HG03342 (cell line): ENCODE measurements around the gene KRT7.
"Not testable (repeated sequence)": the region's sequence is repeated elsewhere in the genome, so short reads cannot be mapped to it uniquely, and the experiment has no call there.

ENCODE experiments used
- ATAC-seq: cut with Tn5 transposase; IDR thresholded peaks from one replicate; pipeline ENCODE4 v1.9.1; 2021; ENCODE audit warnings: mild to moderate bottlenecking, moderate library complexity; ENCODE audit not compliant: unreplicated experiment

The KRT7 gene

DNA sequence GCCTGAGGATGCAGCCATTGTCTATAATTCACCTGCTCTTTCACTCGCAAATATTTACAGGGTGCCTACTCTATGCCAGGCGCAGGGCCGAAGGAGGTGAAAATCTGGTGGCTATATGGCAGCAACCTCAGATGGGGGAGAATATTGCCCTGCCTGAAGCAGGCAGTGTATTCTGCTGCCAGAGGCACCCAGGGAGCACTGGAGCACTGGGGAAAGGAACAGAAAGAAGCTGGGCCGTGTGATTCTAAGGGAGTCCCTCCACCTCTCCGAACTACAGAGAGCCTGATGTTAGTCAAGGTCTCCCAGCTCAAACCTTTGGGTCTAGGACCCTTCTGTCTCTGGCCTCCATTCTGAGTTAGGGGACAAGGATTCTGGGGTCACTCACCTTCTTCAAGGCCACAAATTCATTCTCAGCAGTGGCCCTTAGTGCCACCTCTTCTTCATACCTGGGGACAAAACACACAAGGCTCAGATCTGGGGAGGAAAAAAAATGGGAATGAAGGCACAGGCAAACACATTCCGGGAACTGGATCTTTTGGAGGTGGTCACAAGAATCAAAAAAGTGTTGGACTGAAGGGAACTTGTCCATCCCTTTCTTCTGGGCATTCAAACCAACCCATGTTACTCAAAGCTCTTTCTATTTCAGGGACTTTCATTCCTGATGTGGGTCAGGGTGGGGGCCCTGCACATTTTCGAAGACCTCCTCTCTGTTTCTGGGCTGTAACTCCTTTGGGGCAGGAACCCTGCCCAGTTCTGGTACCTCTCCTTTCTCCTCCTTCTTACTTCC lies 22.1 kb downstream of the KRT7 start:
- ATAC-seq = no peak

DNA sequence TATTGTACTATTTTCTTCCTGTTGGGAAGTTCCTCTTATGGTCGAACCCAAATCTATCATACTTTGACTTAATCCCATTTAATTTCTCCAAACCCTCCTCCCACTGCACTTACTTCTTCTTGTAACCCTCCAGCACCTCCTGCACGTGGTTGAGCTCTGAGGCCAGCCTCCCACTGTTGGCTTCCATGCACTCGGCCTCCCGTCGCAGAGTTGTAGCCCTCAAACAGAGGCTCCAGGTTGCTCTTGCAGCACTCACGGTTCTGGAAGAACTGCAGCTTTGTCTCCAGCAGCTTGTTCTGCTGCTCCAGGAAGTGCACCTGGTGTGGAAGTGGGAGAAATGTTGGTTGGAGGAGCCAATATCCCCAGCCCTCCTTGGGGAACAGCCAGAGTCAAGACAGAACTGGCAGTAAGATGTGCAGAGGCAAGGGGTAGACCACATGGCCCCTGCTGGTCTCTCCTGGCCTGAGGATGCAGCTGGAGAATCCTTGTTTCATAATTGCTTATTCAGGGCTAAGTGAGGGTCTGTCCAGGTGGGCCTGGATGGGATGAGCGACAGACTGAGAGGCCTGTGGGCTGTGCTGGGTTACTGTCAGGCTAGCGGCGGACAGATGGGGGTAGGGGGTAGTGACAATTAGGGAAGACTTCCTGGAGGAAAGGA lies 23.0 kb downstream of the KRT7 start:
- ATAC-seq = no peak

DNA sequence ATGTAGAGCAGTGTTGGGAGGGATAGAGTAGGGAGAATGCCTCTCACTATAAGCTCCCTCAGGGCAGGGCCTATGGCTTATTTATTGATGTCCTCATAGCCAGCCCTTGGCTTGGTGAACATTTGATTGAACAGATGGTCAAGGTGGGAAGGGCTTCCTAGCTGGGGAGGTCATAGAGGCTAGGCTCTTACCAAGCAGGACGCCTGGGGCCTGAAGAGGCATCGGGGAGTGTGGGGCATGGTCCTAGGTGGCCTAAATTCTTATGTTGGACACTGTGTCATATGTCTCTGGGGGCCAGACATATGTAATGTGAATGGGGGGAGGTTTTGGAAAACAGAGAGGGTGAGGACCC lies 23.5 kb downstream of the KRT7 start:
- ATAC-seq = no peak

DNA sequence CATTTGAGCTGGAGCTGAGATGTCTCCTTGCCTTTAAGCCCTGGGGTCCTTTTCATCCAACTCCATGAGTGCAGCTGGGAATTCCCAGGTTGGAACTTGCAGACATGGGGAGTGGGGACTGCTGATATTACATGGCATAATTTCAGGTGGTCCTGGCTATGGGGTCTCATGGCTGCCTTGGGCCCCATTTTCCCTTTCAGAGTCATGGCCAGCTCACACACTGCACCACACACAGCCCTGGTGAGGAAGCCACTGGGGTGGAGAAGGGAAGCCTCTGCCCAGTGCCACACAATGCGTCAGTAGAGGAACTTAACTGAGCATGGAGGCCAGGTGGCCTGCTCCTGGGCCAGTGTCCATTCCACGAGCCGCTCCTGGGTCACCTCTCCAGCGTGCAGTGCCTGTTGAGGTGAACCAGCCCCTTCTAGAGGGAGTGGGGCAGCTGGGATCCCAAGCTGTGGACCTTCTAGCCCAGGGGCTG lies 24.1 kb downstream of the KRT7 start:
- no peak for ATAC-seq

DNA sequence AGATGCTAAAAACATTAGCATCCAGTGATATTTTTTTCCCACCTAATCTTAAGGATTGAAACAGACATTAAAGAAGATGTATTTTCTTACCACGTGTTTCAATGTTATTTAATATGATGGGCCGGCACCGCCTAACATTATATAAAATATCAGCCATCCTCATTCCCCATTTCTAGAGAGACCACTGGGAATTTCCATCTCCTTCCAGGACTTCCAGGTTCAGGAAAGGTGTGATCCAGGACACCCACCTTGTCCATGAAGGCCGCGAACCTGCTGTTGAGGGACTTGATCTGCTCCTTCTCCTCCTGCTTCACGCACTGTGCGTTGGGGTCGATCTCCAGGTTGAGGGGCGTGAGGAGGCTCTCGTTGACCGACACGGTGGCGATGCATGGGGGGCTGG lies 24.9 kb downstream of the KRT7 start:
- ATAC-seq = not testable (repeated sequence)

DNA sequence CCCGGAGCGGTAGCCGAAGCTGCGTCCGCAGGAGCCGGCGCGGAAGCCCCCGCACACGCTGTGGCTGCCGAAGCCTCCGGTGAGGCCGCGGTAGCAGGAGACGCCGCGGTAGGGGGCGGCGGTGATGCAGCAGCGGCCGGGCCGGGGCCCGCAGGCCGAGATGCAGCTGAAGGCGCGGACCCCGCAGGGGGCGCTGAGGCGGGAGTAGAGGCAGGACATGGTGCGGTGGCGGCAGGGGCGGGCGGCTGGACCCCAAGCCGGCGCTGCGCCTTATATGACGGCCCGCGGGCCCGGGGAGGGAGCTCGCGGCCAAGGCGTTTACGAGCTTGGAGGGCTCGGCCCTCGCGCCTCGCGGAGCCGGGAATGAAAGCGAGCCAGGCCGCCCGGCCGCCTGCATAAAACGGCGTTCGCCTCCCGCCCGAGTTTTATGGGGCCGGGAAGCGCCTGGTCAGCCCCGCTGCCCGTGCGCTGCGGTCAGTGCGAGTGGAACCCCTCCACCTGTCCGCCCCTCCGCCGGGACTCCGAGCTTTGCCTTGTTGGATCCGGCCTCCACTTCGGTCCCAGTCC lies 25.4 kb downstream of the KRT7 start:
- ATAC-seq = no peak

DNA sequence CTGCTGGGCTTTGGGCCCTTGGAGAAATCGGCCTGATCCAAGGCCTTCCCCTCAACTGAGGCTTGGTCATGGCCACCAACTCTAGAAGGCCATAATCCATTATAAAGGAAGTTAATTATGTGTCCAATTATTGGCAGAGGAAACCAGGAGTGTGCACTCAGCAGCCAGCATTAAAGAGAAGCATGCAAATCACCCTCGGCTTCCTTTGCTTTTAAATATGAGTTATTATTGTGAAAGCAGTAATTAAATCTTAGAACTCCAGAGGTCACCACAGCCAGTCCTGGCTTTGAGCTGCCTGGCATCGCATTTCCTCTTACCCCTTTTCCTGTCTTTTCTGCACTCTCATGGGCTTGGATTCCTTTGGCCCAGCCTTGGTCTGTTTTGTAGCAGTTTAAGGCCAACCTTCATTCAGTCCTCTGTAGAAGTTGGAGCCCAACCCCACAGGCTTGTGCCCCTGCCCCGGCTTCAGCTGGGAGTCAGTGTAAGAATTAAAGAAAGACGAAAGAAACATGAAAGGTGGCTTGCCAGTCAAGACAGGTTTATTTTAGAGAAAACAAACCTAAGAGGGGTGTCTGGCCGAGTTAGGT lies 26.7 kb downstream of the KRT7 start:
- ATAC-seq = no peak

DNA sequence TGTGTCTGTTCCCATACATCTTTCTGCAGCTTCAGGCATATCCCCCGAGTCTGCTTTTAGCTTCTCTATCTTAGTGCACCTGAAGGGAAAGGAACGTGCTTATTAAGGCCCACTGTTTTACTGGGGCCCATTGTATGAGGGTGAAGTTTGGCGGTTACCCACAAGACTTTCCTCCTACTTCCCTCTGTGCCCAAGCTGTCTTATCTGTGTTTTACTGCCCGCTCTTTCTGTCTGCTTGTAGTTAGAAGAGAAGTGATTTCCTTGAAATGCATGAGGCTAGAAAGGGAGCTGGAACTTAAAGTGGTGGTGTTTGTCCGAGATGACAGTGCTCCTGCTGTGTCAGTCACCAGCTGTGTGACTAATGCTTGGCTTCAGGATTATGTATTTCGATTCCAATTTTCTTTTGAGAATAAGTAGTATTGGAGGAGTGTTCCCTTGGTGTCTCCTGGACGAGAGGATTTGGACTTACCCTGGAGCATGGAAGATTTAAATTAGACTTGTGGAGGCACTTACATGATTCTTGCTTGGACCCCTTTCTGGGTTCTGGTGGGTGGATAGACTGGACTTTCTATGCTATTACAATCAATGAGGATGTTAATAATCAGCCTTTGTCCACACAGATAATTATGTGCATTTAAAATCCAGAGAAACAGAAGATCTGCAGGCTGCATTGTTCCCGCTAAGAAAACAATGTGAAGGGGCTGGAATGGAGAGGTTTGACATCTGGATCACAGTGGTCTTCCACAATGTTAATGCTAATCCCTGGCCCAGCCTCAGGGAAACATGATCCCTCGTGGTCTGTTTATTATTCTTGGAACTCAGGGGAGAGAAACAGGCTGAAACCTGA lies 27.5 kb downstream of the KRT7 start:
- no peak for ATAC-seq

DNA sequence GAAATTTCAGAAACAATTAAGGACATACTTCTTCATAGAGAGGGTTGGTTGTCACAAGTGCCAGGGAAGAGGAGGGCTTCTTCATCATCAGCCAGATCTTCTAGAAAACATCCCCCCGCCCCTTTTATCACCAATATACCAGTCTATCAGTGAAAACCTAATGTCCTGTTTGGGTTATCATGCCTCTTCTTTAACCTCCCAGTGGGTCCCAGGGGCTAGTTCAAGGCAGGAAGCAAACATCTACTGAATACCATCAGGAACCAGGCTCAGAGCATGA lies 28.1 kb downstream of the KRT7 start:
- ATAC-seq = no peak

DNA sequence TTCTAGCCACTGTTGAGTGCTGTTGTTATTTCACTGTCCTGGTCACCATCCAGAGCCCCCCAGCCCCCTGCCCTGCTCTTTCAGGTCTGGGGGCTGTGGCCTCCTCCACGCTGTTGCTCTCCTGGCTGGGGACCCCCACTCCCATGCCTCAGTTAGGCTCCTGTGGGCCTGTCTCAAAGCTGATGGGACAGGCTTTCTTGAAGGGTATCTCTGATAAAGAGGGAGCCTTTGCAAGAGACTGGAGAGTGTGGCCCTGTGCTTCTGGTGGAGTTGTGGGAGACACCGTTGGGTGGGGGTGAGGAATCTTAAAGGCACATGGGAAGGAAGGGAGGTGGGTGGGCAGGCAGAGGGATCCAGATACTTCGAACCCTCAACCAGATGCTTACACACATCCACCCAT lies 29.2 kb downstream of the KRT7 start:
- no peak for ATAC-seq

DNA sequence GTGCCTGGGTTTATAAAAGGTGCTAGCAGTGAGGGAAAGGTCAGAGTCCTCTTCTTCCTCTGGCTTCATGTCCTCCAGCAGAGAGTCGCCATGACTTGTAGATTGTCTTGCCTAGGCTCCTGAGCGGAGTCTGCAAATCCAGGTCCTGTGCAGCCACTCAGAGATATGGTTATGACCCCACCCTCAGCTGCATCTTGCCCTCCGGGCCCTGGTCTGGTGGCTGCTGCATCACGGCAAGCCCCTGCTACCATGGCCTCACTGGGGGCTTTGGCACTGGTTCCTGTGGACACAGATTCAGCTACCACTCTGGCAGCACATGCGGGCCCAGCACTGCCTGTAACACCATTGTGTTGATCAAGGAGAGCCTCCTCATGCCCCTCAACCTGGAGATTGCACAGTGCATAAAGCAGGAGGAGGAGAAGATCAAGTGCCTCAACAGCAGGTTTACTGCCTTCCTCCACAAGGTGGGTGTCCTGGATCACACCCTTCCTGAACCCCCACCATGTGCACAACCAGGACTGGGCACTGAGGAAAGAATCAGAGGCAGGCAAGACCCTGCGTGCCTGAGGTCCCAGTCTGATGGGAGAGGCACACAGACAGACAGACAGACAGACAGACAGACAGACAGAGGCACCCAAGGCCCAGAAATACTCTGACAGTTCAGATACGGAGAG lies 30.9 kb downstream of the KRT7 start:
- ATAC-seq = no peak

DNA sequence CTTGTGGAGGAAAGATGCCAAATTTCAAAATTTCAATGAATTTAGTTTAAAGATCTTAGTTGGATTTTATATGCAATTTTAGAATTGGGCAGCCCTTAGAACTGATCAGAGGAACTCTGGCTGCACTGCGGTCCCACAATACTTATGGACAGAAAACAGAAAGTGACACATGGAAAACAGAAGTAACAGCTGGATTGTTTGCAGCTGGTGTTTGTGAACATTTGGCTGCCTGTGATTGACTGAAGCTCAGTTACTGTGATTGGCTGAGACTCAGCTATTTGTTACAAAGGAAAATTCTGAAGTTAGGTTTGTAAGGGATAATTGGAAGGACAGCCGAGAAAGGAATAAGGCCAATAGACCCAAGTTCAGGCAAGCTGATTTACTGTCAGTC lies 31.4 kb downstream of the KRT7 start:
- ATAC-seq = no peak

DNA sequence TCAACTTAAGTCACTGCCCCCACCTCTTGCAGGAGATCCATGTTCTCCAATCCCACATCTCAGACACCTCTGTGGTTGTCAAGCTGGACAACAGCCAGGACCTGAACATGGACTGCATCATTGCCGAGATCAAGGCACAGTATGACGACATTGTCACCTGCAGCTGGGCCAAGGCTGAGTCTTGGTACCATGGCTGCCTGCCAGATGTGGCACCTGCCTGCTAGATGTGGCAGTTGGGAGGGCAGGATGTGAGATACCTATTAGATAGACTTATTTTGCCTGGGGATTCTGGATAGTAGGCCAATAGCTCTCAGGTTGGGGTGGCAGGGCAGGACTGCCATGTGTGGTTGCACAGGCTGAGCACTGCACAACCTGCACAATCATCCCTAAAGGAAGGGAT lies 33.5 kb downstream of the KRT7 start:
- ATAC-seq = no peak

DNA sequence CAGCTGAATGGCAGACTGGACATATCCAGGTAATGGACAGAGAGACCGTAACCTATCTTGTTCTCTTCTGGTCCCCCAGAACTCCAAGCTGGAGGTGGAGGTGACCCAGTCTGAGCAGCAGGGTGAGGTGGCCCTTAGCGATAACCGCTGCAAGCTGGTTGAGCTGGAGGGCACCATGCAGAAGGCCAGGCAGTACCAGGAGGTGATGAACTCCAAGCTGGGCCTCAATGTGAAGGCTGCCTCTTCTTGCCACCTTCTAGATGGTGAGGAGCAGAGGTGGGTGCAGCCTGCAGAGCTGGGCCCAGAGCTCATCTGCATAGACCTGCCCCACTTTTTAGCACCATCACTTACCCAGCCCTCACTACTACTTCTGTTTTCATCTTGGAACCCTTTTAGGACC lies 34.2 kb downstream of the KRT7 start:
- no peak for ATAC-seq

DNA sequence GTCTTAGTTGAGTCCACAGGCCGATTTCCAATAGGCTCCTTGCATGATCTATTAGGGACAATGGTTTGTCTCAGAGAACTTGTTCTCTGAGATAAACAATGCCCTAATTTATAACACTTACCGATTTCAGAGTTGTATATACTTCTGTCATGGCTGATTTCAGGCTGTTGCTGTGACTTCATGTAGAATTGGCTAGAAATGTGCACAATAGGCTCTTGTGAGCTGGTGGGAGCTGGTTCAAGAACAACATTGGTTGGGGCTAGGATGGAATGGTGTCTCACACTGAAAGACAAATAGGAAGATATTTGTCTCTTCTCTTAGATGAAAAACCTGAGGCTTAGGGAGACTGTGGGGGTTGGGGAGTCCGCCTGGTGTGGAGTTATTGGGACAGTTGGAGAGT lies 34.7 kb downstream of the KRT7 start:
- no peak for ATAC-seq

DNA sequence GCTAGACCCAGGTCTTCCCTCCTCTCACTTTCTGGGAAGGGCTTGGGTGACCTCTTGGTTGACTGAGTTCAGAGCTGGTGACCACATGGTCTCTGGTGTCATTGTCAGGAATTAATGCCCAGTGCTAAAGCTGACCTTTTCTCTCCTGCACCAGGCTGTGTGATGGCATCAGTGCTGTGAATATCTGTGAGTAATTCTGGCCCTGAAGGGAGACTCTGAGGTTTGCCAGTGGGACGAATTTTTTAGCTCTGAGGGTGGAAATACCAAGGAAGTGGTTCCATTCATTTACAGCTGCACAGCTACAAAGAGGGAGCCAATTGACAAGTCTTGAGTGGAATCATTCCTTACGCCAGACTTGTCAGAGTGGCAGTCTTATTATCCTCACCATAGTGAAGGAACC lies 35.2 kb downstream of the KRT7 start:
- no peak for ATAC-seq

DNA sequence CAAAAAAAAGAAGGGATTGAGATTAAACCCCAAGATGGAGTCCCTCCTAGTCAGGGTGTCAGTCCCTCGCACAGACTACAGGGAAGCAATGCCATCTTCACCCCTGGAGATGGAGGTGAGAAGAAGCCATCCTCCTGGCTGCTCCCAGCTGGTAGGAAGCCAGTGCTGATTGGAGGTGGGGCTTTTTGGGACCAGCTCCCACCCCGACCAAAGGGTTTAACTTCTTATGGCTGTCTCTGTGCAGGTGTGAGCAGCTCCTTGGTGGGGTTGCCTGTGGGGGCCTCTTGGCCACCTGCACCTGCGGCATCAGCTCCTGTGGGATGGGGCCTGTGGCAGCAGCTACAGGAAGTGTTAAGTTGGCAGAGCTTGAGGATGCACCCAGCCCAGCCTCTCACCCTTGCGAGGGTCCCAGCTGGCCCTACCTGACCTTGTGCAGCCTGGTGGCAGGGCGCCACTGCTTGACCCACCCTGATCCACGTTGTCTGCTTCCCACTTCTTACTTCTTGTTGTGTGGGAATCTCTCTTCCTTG lies 37.6 kb downstream of the KRT7 start:
- no peak for ATAC-seq

DNA sequence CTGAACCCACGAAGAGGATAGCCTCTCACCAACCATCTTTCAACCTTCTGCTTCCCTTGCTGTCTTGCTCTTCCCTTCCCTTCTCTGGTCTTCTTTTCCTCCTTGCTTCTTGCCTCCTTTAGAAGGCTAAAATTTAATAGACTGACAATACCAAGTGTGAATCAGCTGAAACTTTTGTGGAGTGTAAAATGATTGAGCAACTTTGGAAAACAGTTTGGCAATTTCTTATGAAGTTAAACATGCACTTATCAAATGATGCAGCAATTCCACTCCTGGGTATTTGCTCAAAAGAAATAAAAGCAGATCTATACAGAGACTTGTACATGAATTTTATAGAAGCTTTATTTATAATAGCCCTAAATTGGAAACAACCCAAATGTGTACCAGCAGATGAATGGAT lies 38.1 kb downstream of the KRT7 start:
- ATAC-seq = no peak

DNA sequence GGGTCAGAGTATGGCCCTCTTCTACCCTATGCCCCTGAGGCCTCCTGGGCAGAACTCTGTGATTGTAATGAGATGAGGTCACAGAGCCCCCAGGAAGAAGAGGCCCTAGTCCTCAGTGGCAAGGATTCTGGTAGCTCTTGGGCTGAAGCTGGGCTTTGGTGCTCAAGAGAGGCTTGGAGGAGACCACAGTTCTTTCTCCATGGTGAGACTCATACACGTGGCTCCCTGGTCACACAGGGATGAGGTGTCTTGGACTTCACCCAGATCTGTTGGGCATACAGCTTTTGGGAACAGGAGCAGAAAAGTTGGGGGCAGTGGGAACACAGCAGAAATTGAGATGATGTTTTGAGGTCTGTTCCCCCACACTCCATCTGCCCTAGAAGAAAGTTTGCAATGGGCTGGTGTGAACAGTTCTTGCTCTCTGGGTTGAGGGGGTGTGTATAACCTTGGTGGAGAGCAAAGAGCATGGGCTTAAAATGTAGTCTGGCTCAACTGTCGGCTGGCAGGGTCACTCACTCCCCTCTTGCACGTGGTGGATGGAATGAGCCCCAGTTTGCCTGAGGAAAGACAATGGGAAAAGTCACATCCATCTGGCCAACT lies 41.6 kb downstream of the KRT7 start, which contains the start of gene KRT86:
KRT86 (plus strand) TSS at position 125 of the 600 bp plus-strand sequence. CDS start 27,272 bp downstream, outside the sequence.
- no peak for ATAC-seq

DNA sequence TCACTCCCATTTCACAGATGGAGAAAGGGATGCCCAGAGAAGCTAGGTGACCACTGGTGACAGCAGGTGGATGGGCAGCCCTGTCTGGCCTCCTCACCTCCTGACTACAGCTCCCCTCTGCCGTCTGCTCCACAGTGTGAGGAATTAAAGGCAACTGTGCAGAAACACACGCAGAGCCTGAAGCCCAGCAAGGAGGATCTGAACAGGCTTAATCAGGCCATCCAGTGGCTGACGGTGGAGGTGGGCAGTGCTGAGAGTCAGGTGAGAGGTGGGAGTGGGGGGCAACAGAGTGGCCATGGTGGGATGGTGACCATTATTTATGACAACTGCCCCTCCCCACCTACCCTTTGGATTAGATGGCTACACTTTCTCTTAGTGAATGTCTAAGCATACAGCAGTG lies 42.6 kb downstream of the KRT7 start:
- ATAC-seq = no peak
